ENCODE data around the gene C5orf46.
"Not testable (repeated sequence)": the region's sequence is repeated elsewhere in the genome, so short reads cannot be mapped to it uniquely, and the experiment has no call there.

The C5orf46 gene

DNA sequence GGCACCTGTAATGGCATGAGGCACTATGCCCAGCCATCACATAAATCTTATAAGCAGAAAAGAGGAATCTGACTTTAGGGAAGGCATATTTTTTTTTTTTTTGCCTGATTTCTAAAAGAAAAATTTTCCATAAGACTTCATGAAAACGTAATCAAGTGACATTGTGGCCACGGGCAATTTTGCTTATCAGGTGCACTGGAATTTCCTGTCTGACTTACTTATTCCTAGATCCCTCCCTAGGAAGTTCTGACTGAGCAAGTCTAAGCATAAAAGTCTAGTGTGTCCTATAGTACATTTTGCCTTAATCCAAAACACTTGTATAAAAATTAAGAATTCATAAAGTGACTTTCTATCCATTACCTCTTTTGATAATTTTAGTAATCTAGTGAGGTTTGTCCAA is 12.5 kb downstream of the C5orf46 start:
- no peak for DNase-seq (ENCODE audit: low read depth in 2 of 2)

DNA sequence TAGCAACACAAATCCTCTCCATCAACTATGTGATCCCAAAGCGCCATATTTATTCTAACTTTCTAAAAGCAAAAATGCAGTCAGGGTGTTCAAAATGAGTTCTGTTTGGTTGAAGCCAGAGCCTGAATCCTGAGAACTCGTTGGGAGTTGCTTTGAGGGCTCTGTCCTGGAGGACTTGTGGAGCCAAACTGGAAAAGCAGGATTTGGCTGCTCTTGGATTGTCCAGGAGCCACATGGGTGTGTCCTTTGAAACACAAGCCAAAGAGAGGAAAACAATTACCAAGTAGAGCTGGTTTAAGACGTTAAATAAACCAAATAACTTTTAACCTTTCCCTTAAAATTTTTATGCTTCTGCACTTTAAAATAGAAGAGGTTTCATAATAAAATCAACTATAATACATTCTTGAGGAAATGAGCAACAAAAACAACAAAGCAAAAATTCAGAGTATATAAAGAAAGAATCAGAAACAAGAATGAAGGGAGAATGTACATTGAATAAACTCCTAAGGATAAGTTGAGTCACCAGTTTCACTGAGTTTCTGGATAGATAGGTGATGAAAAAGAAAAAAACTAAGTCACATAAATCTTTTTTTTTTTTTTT is 13.5 kb downstream of the C5orf46 start:
- no peak for DNase-seq (ENCODE audit: low read depth in 2 of 2)

DNA sequence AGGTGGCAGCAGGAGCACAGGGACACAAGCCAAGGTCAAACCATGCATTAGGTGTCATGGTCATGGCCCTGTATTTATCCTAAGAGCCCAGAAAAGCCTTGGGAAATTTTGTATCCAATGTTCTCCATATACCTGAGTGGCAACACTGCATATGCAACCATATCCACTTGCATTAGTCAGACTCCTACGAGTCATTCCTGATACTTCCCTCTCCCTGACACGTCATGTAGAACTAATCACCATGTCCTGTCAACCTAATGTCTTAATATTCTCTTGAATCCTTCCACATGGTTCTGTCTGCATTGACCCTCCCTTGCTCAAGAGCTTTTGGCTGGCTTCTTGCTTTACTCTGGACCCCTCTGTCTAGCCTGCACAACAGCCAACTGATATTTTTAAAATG is 18.4 kb downstream of the C5orf46 start:
- DNase-seq (ENCODE audit: low read depth in 2 of 2), result no peak

DNA sequence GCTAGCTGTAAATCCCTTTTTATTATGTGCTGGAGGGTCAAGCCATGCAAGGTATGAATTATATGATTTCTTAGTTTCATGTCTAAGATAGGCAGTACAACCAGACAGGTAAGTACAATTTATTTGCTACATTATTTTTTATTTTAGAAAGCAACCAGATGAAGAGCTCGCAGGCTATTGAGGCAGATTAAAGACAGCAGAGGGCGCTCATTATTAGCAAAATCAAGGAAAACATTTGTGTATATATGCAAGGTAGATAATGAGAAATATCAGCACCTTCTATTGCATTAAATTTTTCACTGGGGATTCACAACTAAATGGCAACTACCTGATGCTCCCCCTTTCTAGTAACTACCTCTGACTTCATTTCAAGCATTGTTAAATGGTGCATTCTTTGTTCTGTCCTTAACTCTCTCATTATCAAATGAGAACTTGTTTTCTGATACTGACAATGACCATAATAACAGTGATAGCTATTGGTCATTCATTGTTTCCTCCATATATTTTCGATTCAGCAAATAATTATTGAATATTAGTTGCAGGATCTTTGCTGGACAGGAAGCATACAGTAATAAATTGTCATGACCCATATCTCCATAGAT is 19.2 kb downstream of the C5orf46 start:
- DNase-seq (ENCODE audit: low read depth in 2 of 2), result no peak

DNA sequence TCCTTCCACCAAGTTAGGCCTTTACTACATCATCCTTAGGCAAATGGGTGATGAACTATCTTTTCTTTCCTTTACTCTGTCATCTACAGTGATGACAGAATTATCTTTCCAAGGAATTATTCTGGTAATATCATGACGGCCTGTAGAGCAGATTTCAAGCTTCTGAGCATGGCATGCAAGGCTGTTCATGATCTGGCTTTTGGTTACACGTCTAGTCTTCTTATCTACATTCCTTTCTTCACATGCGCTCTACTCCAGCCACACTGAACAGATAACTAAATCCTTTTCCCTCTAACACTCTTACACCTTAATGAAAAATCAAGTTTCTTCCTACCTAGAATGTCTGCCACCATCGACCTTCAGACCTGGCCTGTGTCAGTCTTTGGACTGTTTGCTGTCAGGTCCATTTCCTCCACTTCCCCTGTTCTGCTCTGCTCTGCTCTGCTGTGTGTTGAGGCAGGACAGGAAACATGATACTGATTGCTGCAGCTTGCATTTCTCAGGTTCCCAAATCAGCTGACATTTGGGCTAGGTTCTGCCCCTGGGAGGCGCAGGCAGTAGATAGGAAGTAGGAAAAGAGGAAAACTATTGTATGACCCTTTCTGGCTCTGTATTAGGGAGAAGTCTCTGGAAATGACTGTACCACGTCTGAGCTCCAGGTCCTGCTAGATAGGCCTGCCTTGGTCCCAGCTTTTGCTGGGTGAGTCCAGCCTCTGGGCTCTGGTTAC is 23.6 kb downstream of the C5orf46 start:
- no peak for DNase-seq (ENCODE audit: low read depth in 2 of 2)

DNA sequence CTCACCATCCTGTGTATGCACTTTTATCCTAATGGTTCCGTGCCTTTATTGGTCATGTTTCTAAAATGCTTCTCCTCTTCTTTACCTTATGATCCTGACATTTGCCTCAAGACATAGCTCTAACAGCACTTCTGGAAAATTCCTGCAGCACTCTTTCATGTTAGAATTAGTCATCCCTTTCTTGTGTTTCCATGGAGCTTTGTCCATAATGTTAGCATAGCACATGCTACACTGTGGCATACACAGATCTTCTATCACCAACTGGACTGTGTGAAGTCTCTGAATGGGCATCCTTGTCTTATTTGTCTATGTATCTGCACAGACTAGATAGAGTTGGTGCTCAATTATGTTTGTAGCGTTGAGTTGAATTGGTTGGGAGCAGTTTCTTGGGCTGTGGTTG is 25.9 kb downstream of the C5orf46 start:
- DNase-seq (ENCODE audit: low read depth in 2 of 2), result no peak

DNA sequence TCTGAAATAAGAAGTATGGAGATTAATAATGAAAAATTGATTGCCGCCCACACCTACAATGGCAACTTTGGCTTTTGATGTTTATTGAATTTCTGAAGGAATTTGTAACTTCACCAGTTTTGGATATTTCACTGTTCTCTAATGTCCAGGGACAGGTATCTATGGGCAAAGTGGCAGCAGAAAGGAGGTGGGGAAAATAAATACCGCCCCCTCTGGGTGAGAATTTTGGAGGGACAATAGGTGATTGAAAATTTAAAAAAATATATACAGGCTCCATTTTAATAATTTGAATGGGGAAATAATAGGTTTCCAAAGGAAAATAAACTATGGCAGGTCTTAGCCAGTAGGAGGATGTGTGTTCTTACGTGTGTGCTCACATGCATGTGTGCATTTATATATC is 26.6 kb downstream of the C5orf46 start:
- DNase-seq (ENCODE audit: low read depth in 2 of 2), result no peak

DNA sequence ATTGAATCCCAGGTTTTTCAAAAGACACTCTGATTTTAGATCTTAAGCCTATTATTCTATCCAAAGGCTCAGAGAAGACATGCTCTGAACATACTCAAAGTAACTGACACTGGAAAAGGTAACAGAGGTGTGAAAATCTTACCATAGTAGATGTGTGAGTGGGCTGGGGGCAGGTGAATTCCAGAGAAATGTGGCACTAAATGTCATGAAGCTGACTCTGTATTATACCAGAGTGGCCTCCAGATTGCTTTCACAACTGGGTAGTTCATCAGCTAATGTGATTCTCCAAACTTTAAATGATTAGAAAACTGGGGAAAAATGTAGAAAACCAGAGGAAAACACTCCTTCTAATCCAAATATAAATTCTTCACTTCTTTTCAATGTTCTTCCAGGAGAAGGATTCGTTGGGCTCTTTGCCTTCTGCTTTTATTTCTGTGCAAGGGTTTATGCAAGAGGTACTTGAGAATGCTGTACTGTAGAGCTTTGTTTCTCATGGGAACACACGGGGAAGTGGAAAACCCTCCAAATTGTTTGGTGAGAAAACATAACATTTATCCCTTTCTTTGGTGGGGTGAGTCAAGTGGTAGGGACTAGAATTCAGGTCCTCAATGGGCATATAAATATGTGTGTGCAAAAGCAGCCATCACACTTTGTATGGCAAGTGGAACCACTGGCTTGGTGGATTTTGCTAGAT is 28.1 kb downstream of the C5orf46 start, which contains the start of gene SCGB3A2:
SCGB3A2 (plus strand) TSS at position 646 of the 694 bp plus-strand sequence. CDS start 93 bp downstream, outside the sequence.
- DNase-seq (ENCODE audit: low read depth in 2 of 2), result no peak

DNA sequence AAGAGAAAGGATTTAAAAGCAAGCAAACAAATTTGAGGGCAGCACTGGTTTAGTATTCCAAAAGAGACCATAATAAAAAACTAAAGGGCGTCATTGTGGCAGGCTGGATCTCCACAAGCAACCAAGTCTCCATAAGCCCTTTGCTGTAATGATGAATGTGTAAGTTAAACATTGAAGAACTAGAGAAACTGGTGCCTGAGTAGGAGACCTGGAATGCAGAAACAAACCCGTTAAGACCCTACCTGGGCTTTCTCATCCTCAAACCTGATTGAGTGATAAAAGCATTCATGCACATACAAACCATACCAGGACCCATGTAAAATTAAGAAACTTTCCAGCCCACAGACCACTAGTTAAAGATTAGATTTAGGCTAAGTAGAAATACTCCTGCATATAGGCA is 29.7 kb downstream of the C5orf46 start:
- no peak for DNase-seq (ENCODE audit: low read depth in 2 of 2)

DNA sequence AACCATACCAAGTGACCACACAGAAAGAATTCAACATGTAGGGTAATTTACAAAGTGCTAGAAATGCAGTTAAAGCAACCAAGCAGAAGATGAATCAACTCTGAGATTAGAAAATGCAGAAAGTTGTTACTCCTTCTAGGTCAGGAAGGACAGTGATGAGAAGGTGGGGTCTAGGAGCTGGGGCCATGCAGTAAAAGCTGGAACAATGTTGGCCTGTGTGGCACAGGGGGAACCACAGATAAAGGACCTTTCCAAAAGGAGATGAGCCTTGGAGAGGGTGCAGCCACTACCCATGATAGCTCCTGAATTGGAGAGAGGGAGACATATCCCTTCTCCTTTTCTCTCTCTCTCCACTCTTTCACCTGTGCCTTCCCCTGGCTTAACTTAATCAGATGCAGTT is 30.2 kb downstream of the C5orf46 start:
- no peak for DNase-seq (ENCODE audit: low read depth in 2 of 2)

DNA sequence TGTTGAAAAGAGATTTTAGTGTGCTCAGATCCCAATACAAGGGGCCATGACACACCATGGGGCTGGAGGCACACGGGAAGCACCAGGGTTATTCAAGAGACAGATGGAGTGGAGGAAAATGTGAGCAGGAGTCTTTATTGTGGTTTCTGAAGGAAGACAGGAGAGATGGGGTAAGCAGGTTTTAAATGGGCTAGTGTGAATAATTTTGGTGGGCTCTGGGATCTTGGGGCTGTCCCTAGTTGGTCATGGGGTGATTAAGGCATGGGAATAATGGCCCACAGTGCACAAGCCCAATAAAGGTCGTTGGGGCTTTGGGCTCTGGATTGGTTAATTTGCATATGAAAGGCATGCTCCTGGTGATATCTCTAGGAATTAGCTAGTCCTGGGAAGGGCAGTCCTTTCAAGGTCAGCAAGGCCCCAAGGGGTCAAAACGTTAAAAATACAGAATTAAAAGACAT is 31.4 kb downstream of the C5orf46 start:
- DNase-seq (ENCODE audit: low read depth in 2 of 2), result no peak

DNA sequence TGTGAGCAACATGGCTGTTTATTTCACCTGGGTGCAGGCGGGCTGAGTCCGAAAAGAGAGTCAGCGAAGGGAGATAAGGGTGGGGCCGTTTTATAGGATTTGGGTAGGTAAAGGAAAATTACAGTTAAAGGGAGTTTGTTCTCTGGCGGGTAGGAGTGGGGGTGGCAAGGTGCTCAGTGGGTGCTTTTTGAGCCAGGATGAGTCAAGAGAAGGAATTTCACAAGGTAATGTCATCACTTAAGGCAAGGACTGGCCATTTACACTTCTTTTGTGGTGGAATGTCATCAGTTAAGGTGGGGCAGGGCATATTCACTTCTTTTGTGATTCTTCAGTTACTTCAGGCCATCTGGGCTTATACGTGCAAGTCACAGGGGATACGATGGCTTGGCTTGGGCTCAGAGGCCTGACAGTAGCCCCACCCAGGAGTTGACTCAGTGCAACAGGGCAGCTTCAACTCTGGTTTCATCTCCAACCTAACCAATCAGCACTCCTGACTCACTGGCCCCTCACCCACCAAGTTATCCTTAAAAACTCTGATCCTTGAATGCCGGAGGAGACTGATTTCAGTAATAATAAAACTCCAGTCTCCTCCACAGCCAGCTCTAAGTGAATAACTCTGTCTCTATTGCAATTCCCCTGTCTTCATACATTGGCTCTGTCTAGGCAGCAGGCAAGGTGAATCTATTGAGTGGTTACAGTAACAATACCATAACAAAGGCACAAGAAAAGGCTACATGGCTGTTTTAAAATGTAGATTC is 32.0 kb downstream of the C5orf46 start:
- DNase-seq (ENCODE audit: low read depth in 2 of 2), result not testable (repeated sequence)

DNA sequence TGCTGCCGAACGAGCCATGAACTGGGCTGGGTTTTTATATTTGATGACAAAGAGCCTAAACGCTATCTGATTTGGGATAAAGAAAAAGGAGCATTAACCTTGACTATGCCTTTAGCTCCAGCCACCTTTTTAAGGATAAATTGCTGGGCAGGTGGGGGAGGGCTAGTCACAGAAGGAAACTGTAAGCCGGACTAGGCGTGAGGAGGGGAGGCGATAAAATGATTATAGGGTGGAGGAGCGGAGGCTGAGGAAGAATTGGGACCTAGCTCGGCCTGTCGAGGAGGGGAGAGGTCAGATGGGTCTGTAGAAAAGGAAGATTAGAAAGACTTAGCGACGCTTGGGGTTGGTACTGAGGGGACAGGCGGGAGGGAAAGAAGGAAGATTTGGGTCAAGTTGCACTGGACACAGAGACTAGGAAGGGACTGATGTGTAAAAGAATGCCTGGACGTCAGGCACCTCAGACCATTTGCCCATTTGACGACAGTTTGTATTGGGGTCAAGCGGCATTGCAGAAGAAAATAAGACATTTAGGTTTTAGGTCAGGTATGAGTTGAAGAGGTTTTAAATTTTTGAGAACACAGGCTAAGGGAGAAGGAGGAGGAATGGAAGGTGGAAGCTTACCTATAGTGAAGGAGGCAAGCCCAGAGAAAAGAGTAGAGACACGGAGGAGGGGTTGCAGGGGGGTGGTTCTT is 33.4 kb downstream of the C5orf46 start:
- DNase-seq (ENCODE audit: low read depth in 2 of 2), result not testable (repeated sequence)

DNA sequence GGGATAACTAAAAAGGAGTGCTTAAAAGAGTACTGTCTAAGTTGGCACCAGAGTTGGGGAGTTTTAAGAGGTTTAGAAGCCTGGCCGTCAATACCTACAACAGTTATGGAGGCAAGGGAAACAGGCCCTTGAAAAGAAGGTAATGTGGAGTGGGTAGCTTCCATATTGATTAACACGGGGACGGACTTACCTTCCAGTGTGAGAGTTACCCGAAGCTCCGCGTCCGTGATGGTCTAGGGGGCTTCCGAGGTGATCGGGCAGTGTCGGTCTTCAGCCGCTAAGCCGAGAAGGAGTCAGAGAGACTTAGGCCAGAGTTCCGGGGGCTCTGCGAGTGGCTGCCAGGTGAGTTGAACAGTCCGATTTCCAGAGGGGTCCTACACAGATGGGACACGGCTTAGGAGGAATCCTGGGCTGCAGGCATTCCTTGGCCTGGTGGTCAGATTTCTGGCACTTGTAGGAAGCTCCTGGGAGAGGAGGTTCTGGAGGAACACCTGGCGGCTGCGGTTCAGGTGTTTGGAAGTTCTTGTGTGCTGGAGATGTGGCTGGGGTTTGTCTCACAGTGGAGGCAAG is 34.3 kb downstream of the C5orf46 start:
- DNase-seq (ENCODE audit: low read depth in 2 of 2), result not testable (repeated sequence)

DNA sequence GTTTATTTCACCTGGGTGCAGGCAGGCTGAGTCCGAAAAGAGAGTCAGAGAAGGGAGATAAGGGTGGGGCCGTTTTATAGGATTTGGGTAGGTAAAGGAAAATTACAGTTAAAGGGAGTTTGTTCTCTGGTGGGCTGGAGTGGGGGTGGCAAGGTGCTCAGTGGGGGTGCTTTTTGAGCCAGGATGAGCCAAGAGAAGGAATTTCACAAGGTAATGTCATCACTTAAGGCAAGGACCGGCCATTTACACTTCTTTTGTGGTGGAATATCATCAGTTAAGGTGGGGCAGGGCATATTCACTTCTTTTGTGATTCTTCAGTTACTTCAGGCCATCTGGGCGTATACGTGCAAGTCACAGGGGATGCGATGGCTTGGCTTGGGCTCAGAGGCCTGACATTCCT is 36.4 kb downstream of the C5orf46 start:
- DNase-seq (ENCODE audit: low read depth in 2 of 2), result not testable (repeated sequence)

DNA sequence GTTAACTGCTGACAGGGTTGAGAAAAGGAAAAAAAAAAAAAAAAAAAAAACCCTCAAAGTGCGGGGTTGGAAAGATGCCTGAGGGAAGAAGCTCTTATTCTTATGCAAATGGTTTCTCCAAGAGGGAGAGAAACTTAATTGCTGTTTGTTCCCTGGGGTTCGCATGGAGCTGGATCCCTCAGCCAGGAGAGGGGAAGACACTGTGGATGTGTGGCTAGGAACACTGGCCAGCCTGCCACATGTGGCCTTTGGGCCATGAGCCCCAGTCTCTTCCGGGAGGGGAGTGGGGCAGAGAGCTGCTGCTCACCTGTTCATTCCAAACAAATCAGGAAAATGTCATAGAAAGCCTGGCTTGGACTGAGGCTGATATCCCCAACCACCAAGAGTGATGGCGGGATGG is 37.2 kb downstream of the C5orf46 start:
- DNase-seq (ENCODE audit: low read depth in 2 of 2), result no peak

DNA sequence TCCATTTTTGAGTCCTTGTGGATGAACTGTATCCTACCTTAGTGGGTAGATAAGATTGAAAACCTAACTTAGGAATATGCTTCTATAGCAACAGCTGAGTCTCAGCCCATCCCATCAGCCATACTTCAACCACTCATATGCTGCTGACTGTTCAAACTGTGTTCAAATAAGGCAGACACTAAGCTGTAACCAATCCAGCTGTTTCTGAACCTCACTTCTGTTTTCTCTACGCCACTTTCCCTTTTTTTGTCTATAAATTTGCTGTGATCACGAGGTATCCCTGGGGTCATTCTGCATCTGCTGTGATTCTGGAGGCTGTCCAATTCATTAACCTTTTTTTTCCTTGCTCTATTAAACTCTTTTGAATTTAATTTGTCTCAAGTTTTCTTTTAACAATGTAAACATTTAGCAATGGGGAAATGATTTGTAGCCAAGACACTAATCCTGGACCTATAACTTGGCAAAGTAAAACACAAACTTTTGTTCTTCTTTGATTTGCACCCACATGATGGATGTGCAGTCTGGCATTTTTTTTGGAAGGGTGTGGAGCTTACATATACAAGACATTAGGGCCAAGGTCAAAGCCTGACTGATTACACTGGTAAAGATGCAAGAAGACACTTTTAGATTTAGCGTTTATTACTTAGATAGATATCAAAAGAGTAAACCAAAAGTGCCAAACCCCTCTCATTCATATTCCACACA is 42.7 kb downstream of the C5orf46 start:
- no peak for DNase-seq (ENCODE audit: low read depth in 2 of 2)

DNA sequence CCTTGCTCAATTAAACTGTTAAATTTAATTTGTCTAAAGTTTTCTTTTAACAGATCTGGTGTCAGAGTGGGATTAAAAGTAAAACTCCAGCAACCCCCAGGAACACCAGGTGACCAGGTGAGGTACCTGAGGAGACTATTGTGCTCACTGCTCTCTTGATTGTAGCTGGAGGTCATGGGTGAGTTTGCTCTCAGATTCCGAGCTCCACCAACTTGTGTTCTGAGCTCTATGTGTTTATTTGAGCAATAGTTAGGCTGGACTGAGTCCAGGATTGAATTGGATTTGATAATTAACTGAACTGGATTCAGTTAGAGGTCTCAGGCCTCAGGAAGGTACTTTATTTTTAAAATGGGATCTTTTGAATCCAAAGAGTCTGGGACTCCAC is 45.7 kb downstream of the C5orf46 start:
- no peak for DNase-seq (ENCODE audit: low read depth in 2 of 2)

DNA sequence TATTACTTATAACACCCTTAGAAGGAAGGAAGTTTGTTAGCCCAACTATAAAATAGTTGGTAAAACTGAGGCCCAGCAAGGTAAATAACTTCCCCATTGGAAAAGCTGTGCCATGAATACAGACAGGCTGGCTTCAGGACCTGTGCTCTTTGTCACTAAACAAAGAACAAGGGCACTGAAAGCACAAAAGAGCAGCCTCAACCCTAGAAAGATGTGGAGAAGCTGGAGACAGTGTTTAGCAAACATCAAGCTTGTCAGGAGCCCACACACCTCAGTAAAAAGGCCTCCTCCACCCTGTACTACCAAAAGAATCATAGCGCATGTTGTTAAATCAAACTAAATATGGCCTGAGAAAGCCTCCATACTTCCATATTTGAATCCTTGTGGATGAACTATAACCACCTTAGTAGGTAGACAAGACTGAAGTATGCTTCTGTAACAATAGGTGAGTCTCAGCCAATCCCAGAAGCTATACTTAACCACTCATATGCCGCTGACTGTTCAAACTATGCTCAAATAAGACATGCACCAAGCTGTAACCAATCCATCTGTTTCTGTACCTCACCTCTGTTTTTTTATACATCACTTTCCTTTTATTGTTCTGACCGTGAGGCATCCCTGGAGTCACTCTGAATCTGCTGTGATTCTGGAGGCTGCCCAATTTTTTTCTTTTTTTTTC is 46.2 kb downstream of the C5orf46 start:
- DNase-seq (ENCODE audit: low read depth in 2 of 2), result no peak

DNA sequence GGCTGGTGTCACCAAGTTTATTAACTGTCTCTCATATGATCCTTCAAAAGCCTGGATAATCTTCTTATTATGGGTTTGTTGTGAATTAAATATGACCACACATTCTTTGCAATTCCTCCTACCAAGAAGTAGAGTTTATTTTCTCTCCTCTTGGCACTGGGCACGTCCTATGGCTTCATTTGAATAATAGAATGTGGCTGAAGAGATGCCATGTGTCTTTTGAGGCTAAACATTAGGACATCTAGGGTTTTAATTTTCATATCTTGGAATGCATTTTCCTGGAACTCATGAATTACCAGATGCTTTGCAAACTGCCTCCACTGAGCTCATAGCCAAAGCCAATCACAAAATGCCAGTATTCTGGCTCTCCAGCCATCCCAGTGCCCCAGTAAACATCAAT is 47.8 kb downstream of the C5orf46 start:
- DNase-seq (ENCODE audit: low read depth in 2 of 2), result no peak

Data from stimulated activated CD4-positive, alpha-beta T cell treated with anti-CD3 and anti-CD28 coated beads, Interleukin-12 subunit alpha, Interleukin-12 subunit beta, amount 100 ng/mL, for 24 hours (primary cell).